IMR-90 (cell line): ENCODE data around the gene TXNDC11. TPM values are rescaled to one million over a fixed set of nuclear protein-coding genes. Genes with fewer than 3 reads are reported as not detected.

ENCODE experiments used
- ATAC-seq: fragments of 200-7000 bp; cut with Tn5 transposase; 2 replicates; pipeline ENCODE4 v1.9.1; 2020; ENCODE audit warnings: low read depth, mild to moderate bottlenecking, moderate library complexity
- BruUV-seq: library from RNA; stranded (reverse); fragments of 400-500 nt; replicated peaks from 2 replicates; lab custom pipeline; 2021; lab: Mats Ljungman, UMichigan
- CTCF ChIA-PET: fragments of 300-600 bp; formaldehyde crosslinking; extraction: SDS; loops from one replicate; lab custom pipeline; 2021; ENCODE audit warnings: antibody characterized with exemption; lab: Yijun Ruan, JAX
- POLR2A ChIA-PET: fragments of 300-600 bp; sonication (Branson Sonifier 250); formaldehyde crosslinking; loops from one replicate; lab custom pipeline; 2022; ENCODE audit warnings: antibody characterized with exemption; ENCODE audit not compliant: unreplicated experiment; lab: Charles Lee
- DNase-seq: peaks from one replicate; pipeline ENCODE4 v3.0.0; 2013
- H2AFZ ChIP-seq: replicated peaks from 2 replicates; pipeline ENCODE3; 2013; ENCODE audit warnings: low read length, mild to moderate bottlenecking; ENCODE audit not compliant: poor library complexity
- H2AK5ac ChIP-seq: 2 replicates; pipeline ENCODE4 v1.6.1; 2013; ENCODE audit warnings: low read depth, low read length, inconsistent platforms
- H2AK9ac ChIP-seq: replicated peaks from 2 replicates; pipeline ENCODE3; 2013; ENCODE audit warnings: mild to moderate bottlenecking, low read depth, low read length, moderate library complexity; ENCODE audit not compliant: poor library complexity
- H2BK120ac ChIP-seq: 2 replicates; pipeline ENCODE4 v1.6.1; 2013; ENCODE audit warnings: low read depth, low read length, inconsistent platforms
- H2BK15ac ChIP-seq: 3 replicates; pipeline ENCODE4 v1.6.1; 2013; ENCODE audit warnings: low read depth, low read length, inconsistent platforms
- H2BK20ac ChIP-seq: 2 replicates; pipeline ENCODE4 v1.6.1; 2013; ENCODE audit warnings: low read depth, mild to moderate bottlenecking, inconsistent platforms, low read length, moderate library complexity
- H2BK5ac ChIP-seq: 2 replicates; pipeline ENCODE4 v1.6.1; 2013; ENCODE audit warnings: mild to moderate bottlenecking, low read depth, low read length, inconsistent platforms; ENCODE audit not compliant: poor library complexity, severe bottlenecking
- H3K14ac ChIP-seq: replicated peaks from 2 replicates; pipeline ENCODE4 v1.6.1; 2013; ENCODE audit warnings: low read depth, low read length, inconsistent platforms
- H3K18ac ChIP-seq: 2 replicates; pipeline ENCODE4 v1.6.1; 2013; ENCODE audit warnings: low read depth, low read length, control low read depth
- H3K23ac ChIP-seq: 2 replicates; pipeline ENCODE4 v1.6.1; 2013; ENCODE audit warnings: low read depth, low read length, inconsistent platforms
- H3K27ac ChIP-seq: 2 replicates; pipeline ENCODE4 v1.5.1; 2013; ENCODE audit warnings: mild to moderate bottlenecking, control low read depth, low read length; ENCODE audit not compliant: insufficient read depth
- H3K27me3 ChIP-seq: 2 replicates; pipeline ENCODE4 v1.6.1; 2013; ENCODE audit warnings: low read length; ENCODE audit not compliant: control insufficient read depth, insufficient read depth
- H3K36me3 ChIP-seq: 2 replicates; pipeline ENCODE4 v1.6.1; 2013; ENCODE audit warnings: low read length, mixed read lengths; ENCODE audit not compliant: control insufficient read depth, insufficient read depth
- H3K4ac ChIP-seq: 2 replicates; pipeline ENCODE4 v1.6.1; 2013; ENCODE audit warnings: low read depth, low read length, inconsistent platforms
- H3K4me1 ChIP-seq: 2 replicates; pipeline ENCODE4 v1.6.1; 2013; ENCODE audit warnings: low read length, mixed read lengths; ENCODE audit not compliant: control insufficient read depth, insufficient read depth
- H3K4me2 ChIP-seq: 2 replicates; pipeline ENCODE4 v1.6.1; 2013; ENCODE audit warnings: low read depth, mild to moderate bottlenecking, control low read depth, low read length, moderate library complexity
- H3K4me3 ChIP-seq: 2 replicates; pipeline ENCODE4 v1.5.1; 2013; ENCODE audit warnings: low read depth, mild to moderate bottlenecking, control low read depth, low read length, moderate library complexity; ENCODE audit not compliant: insufficient read depth
- H3K56ac ChIP-seq: 2 replicates; pipeline ENCODE4 v1.6.1; 2013; ENCODE audit warnings: low read length, inconsistent platforms; ENCODE audit not compliant: insufficient read depth; ENCODE audit errors: extremely low read depth
- H3K79me1 ChIP-seq, 2 experiments: 2 replicates each; pipeline ENCODE4 v1.6.1; 2013; ENCODE audit warnings: low read length in 2 of 2, inconsistent platforms in 1 of 2, low read depth in 1 of 2
- H3K9ac ChIP-seq: 2 replicates; pipeline ENCODE4 v1.6.1; 2013; ENCODE audit warnings: low read depth, low read length, control low read depth
- H3K9me1 ChIP-seq: 2 replicates; pipeline ENCODE4 v1.6.1; 2013; ENCODE audit warnings: low read length, inconsistent platforms; ENCODE audit not compliant: insufficient read depth
- H3K9me3 ChIP-seq: 2 replicates; pipeline ENCODE4 v1.6.1; 2013; ENCODE audit warnings: low read length; ENCODE audit not compliant: control insufficient read depth, insufficient read depth
- H4K20me1 ChIP-seq: 2 replicates; pipeline ENCODE4 v1.6.1; 2013; ENCODE audit warnings: low read length, inconsistent platforms; ENCODE audit not compliant: insufficient read depth
- H4K5ac ChIP-seq: 2 replicates; pipeline ENCODE4 v1.6.1; 2013; ENCODE audit warnings: mild to moderate bottlenecking, low read depth, low read length, control low read depth
- H4K8ac ChIP-seq, 2 experiments: 2 replicates each; pipeline ENCODE4 v1.6.1; 2013; ENCODE audit warnings: low read depth in 2 of 2, low read length in 2 of 2, control low read depth in 1 of 2, inconsistent platforms in 1 of 2
- H4K91ac ChIP-seq: 2 replicates; pipeline ENCODE4 v1.6.1; 2013; ENCODE audit warnings: low read depth, low read length, inconsistent platforms; ENCODE audit not compliant: insufficient read depth
- BHLHE40 ChIP-seq: fragments of 150-350 bp; IDR thresholded peaks from 2 replicates; pipeline ENCODE4 v1.6.1; 2016; ENCODE audit warnings: mild to moderate bottlenecking, low read depth, low read length
- CEBPB ChIP-seq: IDR thresholded peaks from 2 replicates; pipeline ENCODE4 v1.6.1; 2012; ENCODE audit warnings: low read depth, low read length, improper control_type of control experiment
- CHD1 ChIP-seq: IDR thresholded peaks from 2 replicates; pipeline ENCODE4 v1.6.1; 2012; ENCODE audit warnings: low read depth, low read length, improper control_type of control experiment
- FOS ChIP-seq: fragments of 150-350 bp; IDR thresholded peaks from 2 replicates; pipeline ENCODE4 v1.6.1; 2016; ENCODE audit warnings: low read depth, low read length
- MAFK ChIP-seq: IDR thresholded peaks from 2 replicates; pipeline ENCODE4 v1.6.1; 2012; ENCODE audit warnings: low read depth, low read length, improper control_type of control experiment
- MAZ ChIP-seq: IDR thresholded peaks from 2 replicates; pipeline ENCODE4 v1.6.1; 2012; ENCODE audit warnings: low read depth, mild to moderate bottlenecking, low read length, improper control_type of control experiment, moderate library complexity, borderline replicate concordance
- MXI1 ChIP-seq: IDR thresholded peaks from 2 replicates; pipeline ENCODE4 v1.6.1; 2012; ENCODE audit warnings: low read depth, mild to moderate bottlenecking, low read length, moderate library complexity, borderline replicate concordance
- NFE2L2 ChIP-seq: fragments of 150-350 bp; IDR thresholded peaks from 2 replicates; pipeline ENCODE4 v1.6.1; 2016; ENCODE audit warnings: low read depth, mild to moderate bottlenecking, low read length
- RAD21 ChIP-seq: IDR thresholded peaks from 2 replicates; pipeline ENCODE4 v1.6.1; 2012; ENCODE audit warnings: low read length, improper control_type of control experiment
- RCOR1 ChIP-seq: IDR thresholded peaks from 2 replicates; pipeline ENCODE4 v1.6.1; 2012; ENCODE audit warnings: mild to moderate bottlenecking, low read length, improper control_type of control experiment; ENCODE audit not compliant: insufficient replicate concordance
- RFX5 ChIP-seq: IDR thresholded peaks from 2 replicates; pipeline ENCODE4 v1.8.0; 2012; ENCODE audit warnings: low read depth, mild to moderate bottlenecking, low read length, moderate library complexity
- SMC3 ChIP-seq: fragments of 150-350 bp; IDR thresholded peaks from 2 replicates; pipeline ENCODE4 v1.6.1; 2016; ENCODE audit warnings: low read depth, mild to moderate bottlenecking, antibody characterized with exemption, low read length, moderate library complexity
- USF2 ChIP-seq: fragments of 150-350 bp; IDR thresholded peaks from 2 replicates; pipeline ENCODE4 v1.6.1; 2017; ENCODE audit warnings: mild to moderate bottlenecking, antibody characterized with exemption, low read length, low read depth
- WGBS, 2 experiments: methylation state at CpG; one replicate each; pipeline versions ENCODE4 v1.1.5 to v1.1.7; 2013; ENCODE audit warnings: missing lambda C conversion rate in 2 of 2; ENCODE audit not compliant: insufficient read length in 1 of 2; ENCODE audit errors: extremely low coverage in 2 of 2; 5-methylcytosine and 5-hydroxymethylcytosine counted together
- dilution Hi-C: fragments of 300-500 bp; cut with HindIII; formaldehyde crosslinking; loops from one replicate; pipeline ENCODE4 v1.14.3; 2018; ENCODE audit warnings: low sequenced_read_pairs; ENCODE audit not compliant: unreplicated experiment
- in situ Hi-C: fragments of 300-500 bp; cut with MboI; formaldehyde crosslinking; loops from 3 replicates; pipeline ENCODE4 v1.14.3; 2019; ENCODE audit warnings: low sequenced_read_pairs, inconsistent platforms, mixed read lengths
- intact Hi-C: fragments of 100-400 bp; cut with micrococcal nuclease; formaldehyde crosslinking; loops from 2 replicates; pipeline ENCODE4 v1.10.0; 2022
- polyA plus RNA-seq, 3 experiments: library from polyadenylated mRNA; depleted of rRNA; stranded (reverse); fragments of >200 nt; gene quantifications; 2 replicates each; pipeline ENCODE4 v1.2.3, GENCODE V29; 2012; ENCODE audit warnings: low replicate concordance in 1 of 3
- total RNA-seq: library from RNA; depleted of rRNA; stranded (reverse); fragments of >200 nt; gene quantifications from 2 replicates; pipeline ENCODE4 v1.2.3, GENCODE V29; 2012
- TF ChIP-seq, protein P1 (sequence below): fragments of 150-350 bp; IDR thresholded peaks from 2 replicates; pipeline ENCODE4 v1.6.1; 2016; ENCODE audit warnings: low read depth, mild to moderate bottlenecking, low read length, moderate library complexity, borderline replicate concordance

The TXNDC11 gene
- total and polyA plus RNA-seq, 2 of the 4 experiments (the other 2 are of a cell fraction), result 25.3 to 42.9 TPM

DNA sequence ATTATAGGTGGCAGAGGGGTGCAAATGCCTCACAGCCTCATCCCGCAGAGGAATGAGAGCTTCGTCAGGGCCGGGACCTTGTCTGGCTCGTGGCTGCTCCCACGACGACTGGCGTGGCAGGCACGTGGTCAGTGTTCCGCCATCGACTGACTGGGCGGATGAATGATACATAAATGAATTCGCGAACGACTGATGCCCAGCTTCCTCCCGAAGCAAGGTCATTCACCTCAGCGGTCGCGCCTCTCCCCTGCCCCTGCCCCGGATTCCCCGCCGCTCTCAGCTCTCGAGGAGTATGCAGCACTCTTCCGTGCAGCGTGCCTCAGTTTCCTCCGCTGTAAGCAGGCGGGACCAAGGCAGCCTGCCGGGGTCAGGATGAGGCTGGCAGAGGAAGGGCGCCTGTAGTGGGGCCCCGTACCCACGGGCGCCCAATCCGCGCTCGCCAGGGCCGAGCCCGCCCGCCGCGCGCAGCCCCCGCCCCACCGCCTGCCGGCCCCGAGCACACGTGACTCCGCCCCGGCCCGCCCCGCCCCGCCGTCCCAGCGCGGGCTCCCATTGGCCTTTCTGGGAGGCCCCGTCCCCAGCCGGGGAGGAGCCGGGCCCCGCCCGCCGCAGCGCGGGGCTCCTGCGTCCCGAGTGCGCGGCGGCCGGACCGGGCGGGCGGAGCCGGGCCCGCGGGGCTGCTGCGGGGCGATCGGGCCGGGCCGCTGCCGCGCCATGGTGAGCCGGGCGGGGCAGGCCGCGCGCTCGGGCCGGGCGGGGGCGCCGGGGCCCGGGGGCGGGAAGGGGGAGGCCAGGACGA lies 74.6 kb downstream of the TXNDC11 start, which contains the start of gene SNN:
SNN (plus strand) TSS at position 632 of the 799 bp plus-strand sequence. CDS start 7,605 bp downstream, outside the sequence.
- H3K36me3 ChIP-seq, result no peaks in the 10 kb centered on the region; the same call in 1 of the 2 replicates
- H2BK20ac ChIP-seq, result 0 out of 2 replicates have a peak within 1 kb of the TSS, but pooled peaks have one; percentile 24
- H2AK9ac ChIP-seq, result peak within 1 kb of the TSS; percentile 97
- peak within 1 kb of the TSS; percentile 99 for H3K4me3 ChIP-seq
- no peak within 1 kb of the TSS; the same call in 1 of the 2 replicates for H3K56ac ChIP-seq
- peak within 1 kb of the TSS; percentile 63 for H4K91ac ChIP-seq
- peak within 1 kb of the TSS; percentile 95 for H4K5ac ChIP-seq
- peak within 1 kb of the TSS; percentile 85 for H3K27ac ChIP-seq
- intact Hi-C loops, result no loop called here
- peak within 1 kb of the TSS; percentile 89 for H4K8ac ChIP-seq
- H3K9me3 ChIP-seq, result no peaks in the 10 kb centered on the region
- peaks cover 6% of the 10 kb centered on the region for H3K9me1 ChIP-seq
- peak within 1 kb of the TSS; percentile 97 for H2AFZ ChIP-seq
- peak within 1 kb of the TSS; percentile 84 for H3K4ac ChIP-seq
- H2BK120ac ChIP-seq, result peak within 1 kb of the TSS; percentile 68; the same call in 1 of the 2 replicates
- CTCF ChIA-PET, result no interaction called here
- WGBS, 2 experiments, result 29% methylated on average over 28 of the region's 93 CpGs; no CpG with 5 or more reads in 1 of the 2 experiments
- H3K14ac ChIP-seq, result peak within 1 kb of the TSS; percentile 79
- peak within 1 kb of the TSS; percentile 89 for H3K23ac ChIP-seq
- H2AK5ac ChIP-seq, result peak within 1 kb of the TSS; percentile 67
- H4K20me1 ChIP-seq, result peaks cover 39% of the 10 kb centered on the region
- H3K4me1 ChIP-seq, result peaks cover 7% of the 10 kb centered on the region
- in situ Hi-C loops, result no loop called here
- dilution Hi-C loops, result no loop called here
- no TSS peak for BruUV-seq
- H2BK15ac ChIP-seq, result peak within 1 kb of the TSS; percentile 36; the same call in 1 of the 3 replicates
- peak within 1 kb of the TSS; percentile 98 for H3K4me2 ChIP-seq
- DNase-seq, result peak; percentile 72
- POLR2A ChIA-PET, result no interaction called here
- H3K18ac ChIP-seq, result peak within 1 kb of the TSS; percentile 87
- peak within 1 kb of the TSS; percentile 87 for H3K9ac ChIP-seq
- ATAC-seq, result peak; percentile 97
- no peaks in the 10 kb centered on the region for H3K27me3 ChIP-seq
- peak within 1 kb of the TSS; percentile 56 for H2BK5ac ChIP-seq
- H3K79me1 ChIP-seq, result peaks cover 3 to 42% of the 10 kb centered on the region in 2 experiments; a peak in 3 of 4 replicates
- TF ChIP-seq CEBPB (no peak), RAD21 (no peak), MAFK (no peak), MXI1 (peak; percentile 26; the same call in 1 of the 2 replicates), BHLHE40 (no peak), RCOR1 (no peak), USF2 (peak; percentile 75), NFE2L2 (no peak), FOS (no peak), SMC3 (no peak), MAZ (peak; percentile 83; the same call in 1 of the 2 replicates), RFX5 (no peak), CHD1 (no peak)
- TF ChIP-seq, protein P1, sequence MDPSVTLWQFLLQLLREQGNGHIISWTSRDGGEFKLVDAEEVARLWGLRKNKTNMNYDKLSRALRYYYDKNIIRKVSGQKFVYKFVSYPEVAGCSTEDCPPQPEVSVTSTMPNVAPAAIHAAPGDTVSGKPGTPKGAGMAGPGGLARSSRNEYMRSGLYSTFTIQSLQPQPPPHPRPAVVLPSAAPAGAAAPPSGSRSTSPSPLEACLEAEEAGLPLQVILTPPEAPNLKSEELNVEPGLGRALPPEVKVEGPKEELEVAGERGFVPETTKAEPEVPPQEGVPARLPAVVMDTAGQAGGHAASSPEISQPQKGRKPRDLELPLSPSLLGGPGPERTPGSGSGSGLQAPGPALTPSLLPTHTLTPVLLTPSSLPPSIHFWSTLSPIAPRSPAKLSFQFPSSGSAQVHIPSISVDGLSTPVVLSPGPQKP, result no peak
